NCI-H510A (cell line): ENCODE data around the gene ST6GAL1.
"Not testable (repeated sequence)": the region's sequence is repeated elsewhere in the genome, so short reads cannot be mapped to it uniquely, and the experiment has no call there.

Experiments
- DNase-seq: peaks from one replicate; lab custom pipeline; 2025; lab: John Stamatoyannopoulos, UW

Gene ST6GAL1

DNA sequence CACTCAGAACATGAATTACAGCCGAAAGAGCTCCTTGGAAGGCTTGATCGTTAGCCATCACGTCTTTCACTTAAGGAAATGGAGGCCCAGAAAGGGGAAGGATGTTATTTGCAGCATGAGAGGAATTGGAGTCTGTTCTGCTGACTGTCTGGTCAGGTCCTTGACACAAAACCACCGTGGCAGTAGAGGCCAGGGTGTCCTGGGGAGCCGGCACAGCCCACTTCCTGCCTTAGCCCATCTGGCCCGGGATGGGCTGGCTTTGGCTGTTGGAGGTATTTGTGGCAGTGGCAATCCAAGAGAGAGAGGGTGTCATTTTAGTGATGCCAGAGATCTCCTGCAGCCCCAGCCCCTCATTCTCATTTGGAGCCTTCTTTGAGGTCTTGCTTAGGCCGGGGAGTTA is 37.4 kb downstream of the ST6GAL1 start:
- no peak for DNase-seq

DNA sequence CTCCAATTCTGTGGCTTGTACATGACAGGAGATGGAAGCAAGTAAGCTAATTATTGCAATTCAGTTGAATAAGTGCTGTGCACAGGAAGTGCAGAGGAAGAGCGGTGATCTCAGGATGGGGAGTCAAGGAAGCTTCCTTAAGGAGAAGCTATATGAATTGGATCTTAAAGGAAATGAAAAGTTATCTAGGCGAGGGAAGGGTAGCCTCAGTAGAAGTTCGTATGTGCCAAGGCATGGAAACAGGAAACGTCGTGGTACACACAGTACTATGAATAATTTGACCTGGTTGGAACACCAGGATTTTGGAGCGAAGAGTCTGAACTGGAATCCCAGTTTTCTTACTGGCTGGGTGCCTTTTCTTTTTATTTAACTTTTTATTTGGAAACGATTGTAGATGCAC is 39.3 kb downstream of the ST6GAL1 start:
- no peak for DNase-seq

DNA sequence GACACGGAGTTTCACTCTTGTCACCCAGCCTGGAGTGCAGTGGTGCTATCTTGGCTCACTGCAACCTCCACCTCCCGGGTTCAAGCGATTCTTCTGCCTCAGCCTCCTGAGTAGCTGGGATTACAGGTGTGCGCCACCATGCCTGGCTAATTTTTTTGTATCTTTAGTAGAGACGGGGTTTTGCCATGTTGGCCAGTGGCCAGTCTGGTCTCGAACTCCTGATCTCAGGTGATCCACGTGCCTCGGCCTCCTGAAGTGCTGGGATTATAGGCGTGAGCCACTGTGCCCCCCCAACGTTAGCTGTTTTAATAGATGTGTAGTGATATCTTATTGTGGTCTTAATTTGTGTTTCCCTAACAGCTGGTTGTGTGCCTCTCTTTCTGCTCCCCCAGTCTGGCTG is 40.8 kb downstream of the ST6GAL1 start:
- not testable (repeated sequence) for DNase-seq

DNA sequence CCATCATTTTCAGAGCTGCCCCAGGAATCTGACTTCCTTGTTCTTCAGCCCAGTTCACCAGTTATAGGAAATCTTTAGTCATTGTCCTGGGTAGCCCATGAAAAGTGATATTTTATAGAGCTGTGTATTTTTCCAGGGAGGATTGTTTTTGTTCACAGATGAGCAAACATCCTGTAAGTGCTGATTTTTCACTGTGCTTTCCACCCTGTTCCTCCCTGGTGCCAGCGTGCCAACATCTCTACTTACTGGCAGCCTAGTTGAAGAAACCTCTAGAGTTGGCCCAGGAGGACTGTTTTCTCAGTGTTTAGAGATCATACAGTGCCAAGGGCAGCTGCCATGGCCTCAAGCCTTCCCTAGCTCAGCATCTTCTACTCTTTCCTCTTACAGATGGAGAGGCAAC is 41.3 kb downstream of the ST6GAL1 start:
- DNase-seq, result no peak

DNA sequence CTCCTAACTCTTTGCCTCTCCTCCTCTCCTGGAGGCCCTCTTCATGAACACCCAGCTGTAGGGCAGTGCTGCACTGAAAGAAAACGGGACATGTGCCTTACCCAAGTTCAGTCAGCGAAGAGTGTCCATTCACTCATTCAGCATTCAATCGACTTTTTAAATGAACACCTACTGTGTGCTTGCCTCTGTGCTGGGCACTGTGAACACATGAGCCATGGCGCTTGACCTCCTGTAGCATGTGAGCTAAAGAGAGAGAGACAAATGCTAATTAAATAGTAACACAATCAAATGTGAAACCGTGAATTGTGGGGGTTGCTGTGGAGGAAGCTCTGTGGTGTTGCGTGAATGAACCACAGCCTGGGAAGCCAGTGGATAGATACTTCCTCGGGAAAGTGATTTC is 43.4 kb downstream of the ST6GAL1 start:
- no peak for DNase-seq

DNA sequence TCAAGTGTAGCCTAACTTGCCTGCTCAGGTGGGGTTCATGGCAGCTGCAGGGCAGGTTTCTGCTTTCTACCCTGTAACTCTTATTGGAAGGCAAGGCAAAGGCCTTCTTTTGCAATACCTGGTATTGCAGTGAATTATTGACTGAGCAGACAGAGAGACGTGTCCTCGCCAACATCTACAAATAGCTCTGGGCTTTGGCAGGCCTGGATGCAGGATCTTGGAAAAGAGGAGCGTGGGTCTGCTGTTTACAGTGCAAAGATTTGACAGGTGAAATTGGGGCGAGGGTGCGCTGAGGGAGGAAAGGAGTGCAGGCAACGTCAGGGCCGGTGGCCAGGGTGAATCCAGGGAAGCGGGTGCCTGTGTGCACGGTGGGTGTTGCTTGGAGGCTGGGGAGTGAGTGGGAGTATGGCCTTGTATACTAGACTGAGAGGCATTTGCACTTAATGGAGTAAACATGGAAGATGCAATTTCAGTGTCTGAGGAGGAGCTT is 44.5 kb downstream of the ST6GAL1 start:
- DNase-seq, result no peak

DNA sequence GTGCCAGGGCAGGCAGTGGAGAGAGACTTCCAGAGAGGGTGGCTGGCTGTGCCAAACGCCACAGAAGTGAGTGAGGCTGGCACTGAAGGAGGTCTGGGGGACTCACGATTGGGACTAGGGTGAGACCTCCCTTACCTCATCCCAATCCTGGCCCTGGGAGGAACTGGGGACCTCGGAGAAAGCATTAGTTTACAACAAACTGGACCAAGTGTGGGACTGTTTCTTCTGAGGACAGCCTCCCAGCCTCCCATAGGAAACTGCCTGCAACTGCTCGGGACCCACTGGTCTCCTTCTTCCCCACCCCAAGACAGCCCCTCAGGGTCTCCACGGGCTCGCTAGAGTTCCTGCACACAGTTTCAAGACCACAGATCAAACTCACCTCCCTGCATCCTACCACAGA is 45.4 kb downstream of the ST6GAL1 start:
- DNase-seq, result no peak

DNA sequence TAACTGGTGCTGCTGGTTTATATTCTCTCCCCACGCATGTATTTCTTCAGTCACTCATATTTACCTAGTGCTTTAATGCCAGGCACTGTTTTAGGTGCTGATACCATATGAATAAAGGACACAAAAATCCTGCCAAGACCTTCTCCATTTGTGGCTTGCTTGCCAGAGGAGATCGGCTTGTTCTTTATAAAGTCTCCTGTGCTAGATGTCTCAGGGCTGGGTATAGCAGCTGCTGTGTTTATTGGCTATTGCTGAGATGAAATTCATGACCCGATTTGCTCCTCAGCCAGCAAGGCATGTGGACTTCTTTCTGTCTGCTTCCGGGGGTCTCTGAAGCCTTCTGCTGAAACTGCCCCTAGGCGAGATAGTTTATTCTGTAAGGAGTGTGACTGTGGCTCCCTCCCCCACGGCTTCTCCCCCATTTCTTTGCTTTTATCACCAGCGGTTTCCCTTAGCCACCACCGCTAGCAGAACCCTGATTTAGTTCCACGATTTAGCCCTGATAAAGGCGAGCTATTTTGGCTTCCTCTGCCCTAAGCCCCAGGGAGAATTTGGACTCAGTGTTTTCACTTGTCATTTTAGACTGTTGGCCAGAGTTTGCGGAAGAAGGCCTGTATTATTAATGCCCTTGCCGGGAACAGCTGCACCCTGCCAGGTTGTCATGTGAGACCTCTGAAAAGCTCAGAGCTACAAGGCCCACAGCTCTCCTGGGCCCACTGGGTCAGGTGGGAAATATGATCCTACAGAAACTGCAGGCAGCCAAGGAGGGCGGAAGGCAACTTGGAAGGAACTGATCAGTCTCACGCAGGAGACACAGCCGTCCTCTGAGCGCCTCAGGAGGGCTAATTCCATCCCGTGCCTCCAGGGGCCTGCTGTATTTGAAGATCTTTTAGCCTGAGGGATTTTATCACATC is 46.8 kb downstream of the ST6GAL1 start:
- DNase-seq, result no peak

DNA sequence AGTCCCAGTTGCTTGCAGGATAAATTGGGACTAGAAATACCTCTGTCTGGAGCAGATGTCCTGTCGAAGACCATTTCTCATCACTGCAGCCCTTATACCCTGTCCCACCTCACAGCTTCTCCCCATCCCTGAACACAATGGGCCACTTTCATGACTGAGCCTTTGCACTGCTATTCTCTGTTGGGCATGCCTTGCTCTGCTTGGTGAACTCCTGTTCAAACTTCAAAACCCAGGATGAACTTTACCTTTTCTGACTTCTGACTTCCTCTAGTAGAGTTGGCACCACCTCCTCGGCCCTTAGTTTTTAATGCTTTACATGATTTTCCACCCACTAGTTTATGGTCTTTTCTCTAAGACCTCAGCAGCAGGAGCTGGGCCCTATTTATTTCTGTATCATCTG is 48.4 kb downstream of the ST6GAL1 start:
- no peak for DNase-seq

DNA sequence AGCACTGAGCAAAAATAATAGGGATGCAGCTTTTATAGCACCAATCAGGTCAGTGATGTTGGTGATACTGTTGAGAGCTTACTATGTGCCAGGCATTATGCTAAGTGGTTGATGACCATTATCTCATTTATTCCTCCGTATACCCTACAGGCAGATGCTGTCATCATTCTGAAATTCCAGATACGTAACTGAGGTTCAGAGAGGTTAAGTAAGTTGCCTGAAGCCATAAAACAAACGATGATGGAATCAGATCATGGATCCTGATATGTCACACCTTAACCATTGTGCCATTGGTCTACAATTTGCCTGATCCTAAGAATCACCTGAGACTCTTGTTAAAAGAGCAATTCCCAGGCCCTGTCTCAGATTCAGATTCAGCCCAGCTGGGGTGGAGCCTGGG is 49.5 kb downstream of the ST6GAL1 start:
- DNase-seq, result no peak

DNA sequence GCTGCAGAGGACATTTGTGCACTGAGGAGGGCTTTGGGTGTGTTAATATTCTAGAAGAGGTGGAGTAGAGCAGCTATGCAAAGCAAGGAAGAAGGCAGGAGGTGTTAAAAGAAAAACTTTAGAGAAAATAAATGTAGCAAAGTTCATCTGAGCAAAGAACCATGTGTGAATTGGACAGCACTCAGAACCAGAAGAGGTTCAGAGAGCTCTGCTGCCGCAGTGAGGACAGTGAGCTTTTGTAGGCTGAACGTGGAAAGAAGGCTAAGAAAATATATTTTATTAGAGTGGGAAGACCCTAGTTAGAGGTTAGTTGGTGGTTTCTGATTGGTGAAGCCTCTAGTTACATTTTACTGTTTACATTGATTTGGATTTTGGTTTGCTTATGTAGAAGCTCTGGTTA is 50.7 kb downstream of the ST6GAL1 start:
- DNase-seq, result no peak

DNA sequence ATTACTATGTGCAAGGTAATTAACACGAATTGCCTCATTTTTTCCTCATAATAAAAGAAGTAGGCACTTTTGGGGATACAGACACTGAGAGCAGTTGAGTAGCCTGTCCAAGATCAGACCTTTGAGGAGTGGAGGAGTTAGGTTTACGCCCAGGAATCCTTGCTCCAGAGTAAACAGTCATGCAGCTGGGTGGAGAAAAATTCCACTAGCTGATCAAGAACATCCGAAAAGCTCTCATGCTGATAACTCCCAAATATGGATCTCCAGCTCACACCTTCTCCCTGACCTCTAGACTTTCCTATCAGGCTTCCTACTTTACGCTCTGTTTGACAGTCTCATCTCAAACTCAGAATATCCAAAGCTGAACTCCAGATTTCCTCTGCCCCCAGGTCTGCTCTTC is 53.3 kb downstream of the ST6GAL1 start:
- DNase-seq, result no peak

DNA sequence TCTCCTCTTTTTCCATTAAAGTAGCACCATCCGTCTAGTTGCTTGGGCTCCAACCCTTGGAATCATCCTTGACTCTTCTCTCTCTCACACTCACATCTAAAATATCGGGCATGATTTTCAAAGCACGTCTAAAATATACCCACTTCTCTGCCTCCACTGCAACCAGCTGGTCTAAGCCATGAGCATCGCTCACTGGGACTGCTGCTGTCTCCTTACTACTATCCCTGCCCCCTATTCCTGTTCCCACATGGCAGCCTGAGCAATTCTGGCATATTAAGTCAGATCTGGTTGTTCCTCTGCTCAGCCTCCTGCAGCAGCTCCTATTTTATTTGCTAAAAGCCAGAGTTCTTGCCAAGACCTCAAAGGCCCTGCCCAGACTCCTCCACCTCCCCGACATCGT is 53.7 kb downstream of the ST6GAL1 start:
- no peak for DNase-seq

DNA sequence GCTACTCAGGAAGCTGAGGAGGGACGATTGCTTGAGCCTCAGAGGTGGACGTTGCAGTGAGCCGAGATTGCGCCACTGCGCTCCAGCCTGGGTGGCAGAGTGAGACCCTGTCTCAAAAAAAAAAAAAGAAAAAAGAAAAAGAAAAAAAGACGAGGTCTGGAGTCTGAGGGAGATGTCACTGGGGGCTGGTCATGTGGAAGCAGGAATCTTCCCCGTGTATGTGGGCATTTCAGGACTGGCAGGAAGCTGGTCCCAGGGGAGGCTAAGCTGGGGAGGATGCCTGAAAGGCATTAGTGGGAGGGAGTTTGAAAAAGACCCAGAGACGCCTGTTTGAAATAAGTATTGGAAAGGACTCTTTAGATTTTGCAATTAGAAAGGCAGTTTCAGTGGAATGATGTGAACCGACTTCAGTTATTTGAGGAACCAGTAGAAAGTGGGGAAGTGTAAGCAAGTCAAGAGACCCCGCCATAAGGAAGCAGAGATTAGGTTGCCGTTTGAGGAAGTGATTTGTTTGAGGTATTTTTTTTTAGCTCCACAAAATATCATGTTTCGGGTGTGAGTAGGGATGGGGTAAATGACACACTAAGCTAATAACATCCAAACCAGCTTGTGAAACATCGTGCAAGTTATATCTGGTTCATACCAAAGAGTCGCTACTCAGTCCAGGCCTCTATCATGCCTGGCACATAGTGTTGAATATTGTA is 55.5 kb downstream of the ST6GAL1 start:
- no peak for DNase-seq

DNA sequence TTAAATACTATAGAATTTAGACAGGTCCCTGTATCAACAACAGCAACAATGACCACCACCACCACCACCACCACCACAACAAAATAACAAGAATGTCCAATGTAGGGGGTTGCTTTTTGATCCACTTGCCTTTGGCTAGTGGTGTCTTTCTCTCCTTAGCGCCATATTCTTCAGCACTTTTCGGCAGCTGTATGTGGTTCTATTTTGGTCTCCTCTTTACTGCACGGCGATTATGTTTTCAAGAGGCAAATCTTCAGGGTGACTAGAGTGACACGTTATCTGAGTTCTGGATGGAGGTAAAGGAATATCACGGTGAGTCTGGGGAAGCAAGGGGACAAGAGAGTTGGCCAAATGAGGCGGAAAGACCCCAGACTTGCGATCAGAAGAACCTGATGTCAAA is 56.1 kb downstream of the ST6GAL1 start:
- DNase-seq, result no peak

DNA sequence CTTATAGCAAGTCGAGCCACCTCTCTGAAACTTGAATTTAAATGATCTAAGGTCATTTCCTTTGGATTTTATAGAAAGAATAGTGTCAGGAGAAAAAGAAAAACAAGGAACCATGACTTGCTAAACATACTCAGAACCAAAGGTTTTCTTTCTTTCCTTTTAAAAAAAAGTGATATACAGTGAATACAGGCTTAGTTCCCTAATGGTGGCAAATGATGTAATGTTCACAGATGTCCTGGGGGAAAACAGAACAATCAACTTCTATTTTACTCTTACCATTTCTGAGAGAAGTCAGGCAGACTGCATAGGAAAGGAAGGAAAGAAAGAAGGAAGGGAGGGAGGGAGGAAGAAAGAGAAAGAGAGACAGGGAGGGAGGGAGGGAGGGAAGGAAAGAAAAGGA is 56.5 kb downstream of the ST6GAL1 start:
- no peak for DNase-seq

DNA sequence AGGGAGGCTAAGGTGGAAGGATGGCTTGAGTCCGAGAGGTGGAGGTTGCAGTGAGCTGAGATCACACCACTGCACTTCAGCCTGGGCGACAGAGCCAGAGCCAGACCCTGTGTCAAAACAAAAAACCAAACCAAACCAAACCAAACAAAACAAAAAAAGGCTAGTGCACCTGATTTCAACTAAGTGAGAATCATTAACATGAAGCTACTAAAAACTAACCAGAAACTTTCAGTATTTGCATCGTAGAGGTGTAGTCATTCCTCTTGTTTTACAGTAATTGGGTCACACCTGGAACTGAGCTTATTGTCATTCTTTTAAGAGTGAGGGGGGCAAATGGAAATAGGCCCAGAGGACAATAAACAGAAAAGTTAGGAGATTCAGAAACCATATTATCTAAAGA is 58.5 kb downstream of the ST6GAL1 start:
- DNase-seq, result no peak

DNA sequence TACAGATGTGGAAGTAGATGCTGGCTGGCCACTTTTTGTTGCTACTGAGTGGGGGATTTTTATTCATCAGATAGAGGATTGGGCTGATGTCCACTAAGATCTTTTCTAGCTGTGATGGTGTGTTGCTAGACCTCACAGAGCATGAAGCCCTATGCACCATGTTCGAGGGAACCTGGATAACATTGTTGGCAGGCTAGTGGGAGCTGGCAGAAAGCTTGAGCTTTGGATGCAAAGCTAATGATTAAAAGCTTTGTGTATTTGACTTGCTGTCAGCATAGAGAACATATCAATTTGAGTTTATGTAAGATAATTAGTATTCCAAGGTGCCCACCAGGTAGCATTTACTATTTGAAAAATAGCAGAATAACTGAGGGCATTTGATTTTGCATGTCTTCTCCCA is 59.1 kb downstream of the ST6GAL1 start:
- DNase-seq, result no peak

DNA sequence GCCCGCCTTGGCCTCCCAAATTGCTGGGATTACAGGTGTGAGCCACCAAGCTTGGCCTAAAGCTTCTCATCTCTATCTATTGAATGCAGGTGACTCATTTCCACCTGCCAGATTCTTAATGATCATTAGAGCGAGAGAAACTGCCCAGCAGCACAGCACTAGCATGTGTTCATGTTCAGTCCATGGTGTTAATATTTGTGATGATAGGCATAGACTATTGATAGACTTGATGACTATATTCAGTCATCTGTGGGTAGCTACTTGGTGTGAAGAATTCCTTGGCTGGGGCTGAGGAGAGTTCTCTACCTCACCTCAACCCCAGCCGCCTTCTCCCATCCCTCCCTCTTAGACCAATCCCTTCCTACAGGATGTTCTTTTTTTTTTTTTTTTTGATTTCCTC is 60.0 kb downstream of the ST6GAL1 start:
- DNase-seq, result no peak

DNA sequence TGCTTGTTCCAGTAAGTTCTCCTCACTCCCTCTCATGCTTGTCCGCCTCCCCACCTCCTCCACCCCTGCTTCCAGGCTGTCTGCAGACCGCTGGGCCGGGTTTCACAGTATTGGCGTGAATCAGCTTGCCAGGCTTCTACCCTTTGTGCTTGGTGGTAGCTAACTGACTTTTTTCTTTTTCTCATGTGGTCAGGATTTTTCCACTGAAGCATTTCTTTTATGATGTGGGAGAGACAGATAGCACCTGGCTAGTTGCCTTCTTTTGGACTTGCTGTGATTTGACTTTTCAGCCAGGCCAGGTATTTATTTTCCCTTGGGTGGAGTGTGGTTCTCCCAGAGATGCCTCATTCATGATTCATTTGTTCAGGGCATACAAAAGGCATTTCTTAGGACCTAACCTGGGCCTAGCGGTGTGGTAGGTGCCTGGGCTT is 60.6 kb downstream of the ST6GAL1 start:
- no peak for DNase-seq

DNA sequence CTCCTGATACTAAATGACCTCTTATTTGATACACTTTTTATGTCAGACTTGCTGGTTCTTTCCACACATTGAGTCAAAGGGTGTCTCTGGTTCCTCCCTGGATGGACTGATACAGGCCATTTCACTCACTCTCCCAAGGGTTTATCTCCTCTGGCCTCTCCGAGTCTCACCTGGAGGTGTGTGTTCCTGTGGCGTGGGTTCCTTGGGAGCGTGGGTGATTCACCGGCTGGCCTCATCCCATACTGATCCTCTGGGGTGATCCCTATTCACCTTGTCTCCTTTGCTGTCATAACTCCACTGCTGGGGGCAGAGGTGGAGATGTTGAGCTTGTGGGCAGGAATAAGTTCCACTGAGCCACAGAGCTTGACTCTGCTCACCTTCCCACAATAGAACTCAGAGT is 61.1 kb downstream of the ST6GAL1 start:
- no peak for DNase-seq

DNA sequence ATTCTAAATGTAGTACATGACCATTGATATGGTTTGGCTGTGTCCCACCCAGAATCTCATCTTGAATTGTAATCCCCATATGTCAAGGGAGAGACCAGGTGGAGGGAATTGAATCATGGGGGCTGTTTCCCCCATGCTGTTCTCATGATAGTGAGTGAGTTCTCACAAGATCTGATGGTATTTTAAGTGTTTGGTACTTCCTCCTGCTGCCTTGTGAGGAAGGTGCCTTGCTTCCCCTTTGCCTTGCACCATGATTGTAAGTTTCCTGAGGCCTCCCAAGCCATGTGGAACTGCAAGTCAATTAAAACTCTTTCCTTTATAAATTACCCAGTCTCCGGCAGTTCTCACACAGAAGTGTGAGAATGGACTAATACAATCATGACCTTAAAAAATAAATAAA is 61.8 kb downstream of the ST6GAL1 start:
- DNase-seq, result not testable (repeated sequence)

DNA sequence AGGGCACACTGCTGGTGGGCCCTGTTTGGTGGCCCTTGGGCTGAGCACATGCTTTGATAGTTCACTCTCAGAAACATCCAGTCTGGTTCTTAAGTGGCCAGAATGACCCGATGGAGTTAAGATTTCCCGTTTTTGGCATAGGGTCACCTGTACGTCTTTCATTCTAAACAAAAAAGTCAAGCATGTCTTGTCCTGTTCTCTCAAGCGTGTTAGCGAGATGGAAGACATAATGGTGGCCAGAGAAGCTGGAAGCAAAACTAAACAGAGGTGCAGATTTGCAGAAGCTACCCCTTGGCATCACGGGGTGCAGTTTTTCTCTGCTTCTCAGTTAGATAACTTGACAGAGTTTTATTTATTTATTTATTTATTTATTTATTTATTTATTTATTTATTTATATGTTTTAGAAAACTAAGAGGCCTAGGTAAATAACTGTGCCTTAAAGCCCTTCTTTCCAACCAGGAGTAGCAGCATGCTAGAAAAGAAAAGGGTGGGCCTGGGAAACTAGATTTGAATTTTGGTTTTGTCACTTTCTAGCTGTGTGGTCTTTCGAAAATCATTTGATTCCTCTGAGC is 63.0 kb downstream of the ST6GAL1 start:
- no peak for DNase-seq
